ENCODE measurements around the gene GTPBP8.
"Not testable (repeated sequence)": the region's sequence is repeated elsewhere in the genome, so short reads cannot be mapped to it uniquely, and the experiment has no call there.

Gene GTPBP8

DNA sequence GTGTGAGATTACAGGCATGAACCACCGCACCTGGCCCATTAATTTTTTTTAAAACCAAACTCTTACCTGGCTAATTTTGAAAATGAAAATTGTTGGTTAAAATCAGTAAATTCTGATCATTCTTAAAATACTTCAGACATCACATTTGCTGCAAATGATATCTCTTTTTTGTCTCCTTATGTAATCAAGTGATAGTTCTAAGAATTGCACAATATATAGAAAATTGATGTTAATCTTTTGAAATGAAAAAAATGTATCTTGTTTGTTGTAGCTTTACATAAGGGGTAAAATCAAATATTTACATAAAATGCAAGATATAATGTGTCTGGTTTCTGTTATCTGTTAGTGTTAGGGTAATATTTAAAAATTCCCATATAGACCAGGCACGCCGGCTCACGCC is 5.0 kb downstream of the GTPBP8 start:
- FAIRE-seq, result no peak
- no peak for DNase-seq (ENCODE audit: insufficient read length, low spot score)

DNA sequence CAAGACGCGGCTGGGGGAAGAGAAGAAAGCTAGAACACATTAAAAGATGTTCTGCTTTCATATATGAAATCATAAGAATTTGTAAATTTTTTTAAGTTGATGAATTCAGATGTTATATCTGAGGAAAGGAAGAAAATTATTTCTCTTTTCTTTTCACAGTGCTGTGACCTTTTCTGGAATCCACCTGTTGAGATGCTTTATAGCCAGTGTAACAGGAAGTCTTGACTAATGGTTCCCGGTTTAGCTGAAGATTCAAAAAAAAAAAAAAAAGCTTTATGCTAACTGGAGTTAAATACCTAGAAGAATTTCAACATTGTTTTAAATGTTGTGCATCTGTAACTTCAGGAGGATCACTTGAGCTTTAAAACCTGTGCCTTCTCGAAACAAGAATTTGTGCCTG is 9.9 kb downstream of the GTPBP8 start:
- DNase-seq (ENCODE audit: insufficient read length, low spot score) (no peak), FAIRE-seq (peak; percentile 47)

DNA sequence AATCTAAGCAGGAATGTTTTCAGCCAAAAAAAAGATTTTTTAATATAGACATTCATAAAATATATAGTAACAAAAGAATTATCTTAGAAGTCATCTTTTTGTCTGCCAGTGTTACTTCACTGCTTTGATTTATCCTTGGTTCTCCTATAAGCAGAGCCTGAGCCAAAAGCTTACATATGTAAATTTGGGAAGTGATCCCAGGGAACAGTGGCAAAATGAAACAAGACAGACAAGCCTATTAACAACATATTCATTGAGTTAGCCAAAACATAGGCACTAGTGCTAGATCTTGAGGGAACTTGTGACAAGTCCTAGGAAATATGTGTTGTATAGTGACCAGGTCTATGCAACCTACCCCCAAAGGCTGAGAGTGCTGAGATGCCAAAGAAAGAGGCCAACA is 11.3 kb downstream of the GTPBP8 start:
- DNase-seq (ENCODE audit: insufficient read length, low spot score) (no peak), FAIRE-seq (no peak)

DNA sequence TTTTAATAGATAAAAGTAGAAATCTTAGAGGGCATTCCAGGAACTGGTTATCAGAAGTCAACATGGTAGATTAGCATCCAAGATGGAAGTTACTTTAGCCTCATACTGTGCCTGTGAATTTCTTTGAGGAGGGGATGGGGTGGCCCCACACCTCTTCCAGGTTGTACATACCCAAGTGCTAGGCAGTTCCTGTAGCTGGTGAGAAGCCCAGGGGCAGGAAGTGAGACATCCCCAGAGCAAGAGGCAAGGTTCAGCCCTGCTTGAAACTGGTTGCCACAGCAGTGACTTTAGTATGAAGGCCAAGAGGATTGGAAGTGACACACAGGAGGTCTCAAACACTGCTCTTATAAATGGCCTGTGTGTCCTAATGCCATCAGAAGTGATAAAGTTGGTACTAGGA is 11.9 kb downstream of the GTPBP8 start:
- DNase-seq (ENCODE audit: insufficient read length, low spot score), result no peak
- no peak for FAIRE-seq

DNA sequence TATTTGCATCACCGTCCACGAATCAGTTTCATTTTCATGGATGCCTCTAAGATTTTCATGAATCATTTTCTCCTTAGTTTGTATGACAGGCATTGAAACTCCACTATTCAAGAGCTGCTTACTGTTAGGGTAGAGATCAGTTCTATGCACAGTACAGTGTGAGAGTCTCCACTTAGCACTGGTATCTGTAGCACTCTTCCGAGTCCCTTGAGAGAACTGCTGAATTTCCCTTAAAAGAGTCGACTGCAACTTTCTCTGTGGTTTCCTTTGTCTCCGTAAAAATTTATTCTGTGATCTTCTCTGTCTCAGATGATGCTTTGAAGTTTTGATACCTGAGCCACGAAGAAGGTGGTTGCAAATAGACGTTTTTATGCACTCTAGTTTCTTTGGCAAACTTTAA is 14.8 kb downstream of the GTPBP8 start:
- FAIRE-seq (no peak), DNase-seq (ENCODE audit: insufficient read length, low spot score) (no peak)

DNA sequence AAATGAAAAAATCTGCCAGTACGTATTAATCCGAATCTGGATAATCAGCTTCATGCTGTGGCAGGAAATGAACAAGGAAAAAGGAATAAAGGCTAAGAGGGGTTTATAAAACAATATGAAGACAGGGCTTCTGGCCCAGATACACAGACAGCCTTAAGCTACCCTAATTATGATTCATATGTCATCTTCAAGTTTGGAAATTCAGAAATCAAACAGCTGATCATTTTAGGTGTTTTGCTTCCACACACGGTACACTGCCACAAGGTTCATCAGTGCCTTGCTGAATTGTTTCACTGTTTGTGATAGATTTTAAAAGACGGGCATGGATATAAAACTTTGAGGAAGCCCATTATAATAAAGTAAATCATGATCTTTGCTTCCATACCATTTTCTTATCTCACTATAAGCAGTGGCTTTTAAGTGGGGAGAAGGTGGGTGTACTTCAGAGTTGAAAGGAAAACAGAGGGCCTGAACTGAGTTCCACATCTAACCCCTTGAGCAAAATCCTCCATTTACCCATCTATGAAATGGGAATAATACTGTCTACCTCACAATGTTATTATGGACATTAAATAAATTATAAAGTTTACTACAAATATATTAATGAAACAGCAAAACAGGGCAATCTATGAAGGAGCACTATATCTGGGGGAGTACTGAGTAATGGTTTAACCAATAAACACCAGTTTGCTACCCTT is 15.7 kb downstream of the GTPBP8 start:
- no peak for DNase-seq (ENCODE audit: insufficient read length, low spot score)
- no peak for FAIRE-seq

DNA sequence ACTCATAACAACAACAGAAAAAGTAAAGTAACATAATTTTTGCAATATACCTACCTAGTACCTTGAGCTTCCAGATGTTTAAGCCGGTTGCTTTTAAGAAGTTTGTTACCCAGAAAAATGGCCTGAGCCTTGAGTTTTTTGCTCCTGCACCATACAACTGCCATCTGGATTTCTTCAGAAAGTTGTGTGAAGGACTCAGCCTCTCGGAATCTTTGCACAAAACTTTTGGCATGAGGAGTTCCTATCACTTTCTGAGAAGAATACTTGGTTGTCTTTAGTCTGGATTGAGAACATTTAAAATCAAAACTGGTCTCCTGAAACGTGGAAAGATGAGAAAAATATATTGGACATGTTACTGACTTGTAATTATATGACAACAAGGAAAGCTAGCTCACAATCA is 17.3 kb downstream of the GTPBP8 start:
- no peak for DNase-seq (ENCODE audit: insufficient read length, low spot score)
- no peak for FAIRE-seq

DNA sequence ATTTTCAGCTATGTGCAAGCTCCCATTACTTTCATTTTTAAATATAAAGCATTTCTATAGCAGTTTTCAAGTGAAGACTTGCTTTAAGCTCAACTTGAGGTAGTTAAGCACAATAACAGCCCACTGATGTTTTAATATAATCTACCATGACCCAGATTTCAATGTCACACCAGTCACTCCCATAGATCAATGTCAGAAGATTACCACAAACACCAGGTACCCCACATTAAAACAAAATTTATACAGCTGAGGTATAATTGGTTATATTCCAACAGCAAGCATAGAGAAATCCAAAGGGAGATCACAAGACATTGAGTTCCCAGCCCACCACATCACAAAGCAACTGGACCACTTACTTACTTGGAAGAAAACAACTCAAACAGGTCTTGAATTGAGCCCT is 22.8 kb downstream of the GTPBP8 start:
- FAIRE-seq, result no peak

DNA sequence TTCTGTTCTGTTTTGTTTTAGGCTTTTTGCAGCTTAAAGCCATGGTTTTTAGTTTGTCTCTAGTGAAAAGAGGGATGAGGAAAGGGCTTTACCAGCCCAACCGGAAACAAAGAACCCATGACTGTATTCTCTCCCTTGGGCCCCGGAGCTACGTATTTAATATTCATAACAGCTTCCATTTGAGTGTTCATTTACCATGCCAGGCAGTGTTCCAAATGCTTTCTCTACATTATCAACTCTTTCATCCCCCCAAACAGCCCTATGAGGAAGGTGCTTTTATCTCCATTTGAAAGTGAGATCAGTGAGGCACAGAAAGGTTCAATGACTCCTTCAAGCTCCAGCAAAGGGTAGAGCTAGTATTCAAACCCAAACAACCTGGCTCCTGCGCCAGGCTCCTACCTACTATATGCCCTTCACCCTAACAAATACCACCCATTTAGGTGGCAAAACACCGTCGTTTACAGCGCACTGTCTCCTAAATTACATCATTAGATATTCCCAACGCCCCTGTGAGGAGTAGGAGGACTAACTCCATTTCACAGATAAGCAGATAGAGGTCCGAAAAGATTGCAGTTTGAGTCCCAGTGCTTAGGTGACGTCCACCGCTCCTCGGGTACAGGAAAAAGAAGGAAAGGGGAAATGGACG is 27.9 kb downstream of the GTPBP8 start:
- FAIRE-seq (peak; percentile 78), DNase-seq (ENCODE audit: insufficient read length, low spot score) (no peak)

More for the DNA sequence above, 22.8 kb downstream of the GTPBP8 start:
- DNase-seq (ENCODE audit: insufficient read length, low spot score), result no peak

DNA sequence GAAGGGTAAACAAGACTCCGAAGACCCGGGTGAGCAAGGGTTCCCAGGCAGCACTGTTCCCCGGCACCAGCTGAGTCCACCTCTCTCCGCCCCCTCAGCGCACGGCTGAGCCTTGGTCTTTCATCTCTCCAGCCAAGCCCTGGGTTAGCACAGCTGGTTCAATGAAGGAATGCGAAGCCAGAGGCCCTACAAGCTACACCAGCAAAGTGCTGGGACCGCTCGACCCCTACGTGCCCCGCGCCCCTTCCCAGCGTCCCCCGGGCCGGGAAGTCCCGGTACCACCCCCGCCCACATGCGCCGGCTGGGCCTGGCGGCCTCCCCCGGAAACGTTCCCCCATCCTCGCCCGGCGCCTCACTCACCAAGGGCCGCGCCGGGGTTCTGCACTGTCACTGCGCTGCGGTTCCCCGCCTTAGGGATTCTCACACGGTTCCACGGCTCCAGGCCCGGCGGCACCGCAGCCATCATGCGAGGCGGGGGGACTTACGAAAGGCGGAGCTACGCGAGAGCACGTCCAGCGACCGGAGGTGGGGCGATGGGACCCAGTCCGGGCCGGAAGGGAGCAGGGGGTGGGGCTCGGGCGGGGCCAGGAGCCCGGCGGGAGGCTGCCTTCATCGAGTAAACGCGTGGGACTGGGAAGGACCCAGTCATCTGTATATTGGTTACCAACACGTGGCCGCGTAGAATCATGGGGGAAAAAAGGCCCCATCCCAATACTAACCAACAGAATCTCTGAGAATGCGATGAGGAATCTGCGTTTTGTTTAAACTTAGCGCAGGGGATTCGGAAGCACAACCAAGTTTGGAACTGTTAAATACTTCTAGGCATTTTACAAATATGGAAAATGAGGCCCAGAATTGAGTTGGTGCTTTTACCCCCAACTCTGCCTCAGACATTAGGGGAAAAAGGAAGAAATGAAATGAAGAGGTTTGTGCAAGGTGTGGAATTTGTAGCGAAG is 28.7 kb downstream of the GTPBP8 start:
- peak; percentile 91 for FAIRE-seq
- DNase-seq (ENCODE audit: insufficient read length, low spot score), result peak; percentile 77

DNA sequence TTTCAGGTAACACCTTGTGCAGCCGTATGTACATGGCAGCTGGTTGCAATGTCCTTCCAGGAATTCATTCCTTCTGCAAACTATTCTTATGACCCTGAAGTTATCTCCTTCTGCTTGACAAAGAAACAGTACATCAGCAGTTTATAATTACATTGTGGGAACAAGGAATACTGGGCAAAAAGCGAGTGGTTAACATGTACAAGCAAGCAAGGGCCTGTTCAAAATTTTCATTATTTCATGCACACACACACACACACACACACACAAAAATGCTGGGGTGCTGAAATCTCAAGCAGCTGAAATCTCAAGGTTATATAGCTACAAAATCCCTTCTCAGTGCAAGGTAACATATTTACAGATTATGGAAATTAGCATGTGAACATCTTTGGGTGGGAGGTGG is 30.7 kb downstream of the GTPBP8 start:
- FAIRE-seq (no peak), DNase-seq (ENCODE audit: insufficient read length, low spot score) (no peak)

DNA sequence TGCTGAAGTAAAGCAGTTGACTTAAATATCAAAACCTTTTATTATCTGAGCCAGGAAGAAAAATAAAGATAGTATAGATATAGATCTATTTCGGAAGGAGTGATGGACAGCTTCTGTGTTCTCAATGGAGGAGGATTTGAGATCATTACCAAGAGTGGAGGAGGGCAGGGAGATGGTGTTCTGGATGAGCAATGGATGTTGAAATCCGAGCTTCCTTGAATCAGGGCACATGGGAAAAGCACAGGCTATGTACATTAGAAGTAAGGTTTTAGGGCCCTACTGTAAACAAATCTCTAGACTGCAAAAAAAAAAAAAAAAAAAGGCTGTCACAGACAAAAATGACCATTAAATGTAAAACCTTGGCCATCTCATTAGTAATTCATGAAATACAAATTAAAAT is 43.2 kb downstream of the GTPBP8 start:
- DNase-seq (ENCODE audit: insufficient read length, low spot score) (no peak), FAIRE-seq (no peak)

DNA sequence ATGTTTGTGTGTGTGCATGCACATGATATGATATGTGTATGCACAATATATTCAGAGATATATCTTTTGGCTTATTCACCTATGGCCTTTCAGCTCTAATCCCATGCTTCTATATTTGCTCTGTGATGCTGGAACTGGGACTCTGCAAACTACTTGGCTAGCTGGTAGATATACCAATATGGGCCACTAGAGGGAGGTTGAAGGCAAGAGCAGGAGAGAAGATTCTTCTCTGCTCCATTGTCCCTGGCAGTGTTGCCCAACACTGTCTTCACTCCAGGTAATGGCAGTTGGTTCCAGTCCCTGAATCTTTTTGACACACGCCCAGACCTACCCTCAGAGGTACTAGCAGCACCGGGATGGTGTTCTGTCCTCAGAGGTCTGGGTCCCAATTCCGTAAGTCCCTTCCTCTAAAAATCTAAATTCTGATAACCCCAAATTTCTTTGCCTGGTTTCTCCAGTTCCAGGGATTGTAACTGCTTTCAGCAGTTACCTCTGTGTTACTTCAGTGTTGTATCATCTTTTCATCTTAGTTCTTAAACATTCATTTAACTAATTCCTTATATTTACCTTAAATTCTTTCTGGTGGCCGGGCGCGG is 44.7 kb downstream of the GTPBP8 start:
- DNase-seq (ENCODE audit: insufficient read length, low spot score), result peak; percentile 50
- FAIRE-seq, result peak; percentile 89

DNA sequence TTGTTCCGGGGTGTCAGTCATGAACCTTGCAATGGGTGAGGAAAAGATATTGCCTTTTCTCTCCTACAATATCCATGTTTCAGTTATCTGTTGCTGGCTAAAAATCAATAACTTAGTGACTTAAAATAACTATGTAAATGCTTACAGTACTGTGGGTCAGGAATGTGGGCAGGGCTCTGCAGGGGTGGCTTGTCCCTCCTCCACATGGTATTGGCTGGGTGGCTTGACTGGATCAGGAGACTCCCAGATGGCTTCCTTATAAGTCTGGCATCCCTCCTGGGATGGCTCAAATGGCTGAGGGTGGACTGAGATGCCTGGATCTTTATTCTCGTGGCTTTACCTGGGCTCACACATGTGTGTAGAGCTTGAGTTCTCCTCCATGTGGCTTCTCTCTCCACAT is 47.5 kb downstream of the GTPBP8 start:
- no peak for FAIRE-seq
- DNase-seq (ENCODE audit: insufficient read length, low spot score), result no peak

DNA sequence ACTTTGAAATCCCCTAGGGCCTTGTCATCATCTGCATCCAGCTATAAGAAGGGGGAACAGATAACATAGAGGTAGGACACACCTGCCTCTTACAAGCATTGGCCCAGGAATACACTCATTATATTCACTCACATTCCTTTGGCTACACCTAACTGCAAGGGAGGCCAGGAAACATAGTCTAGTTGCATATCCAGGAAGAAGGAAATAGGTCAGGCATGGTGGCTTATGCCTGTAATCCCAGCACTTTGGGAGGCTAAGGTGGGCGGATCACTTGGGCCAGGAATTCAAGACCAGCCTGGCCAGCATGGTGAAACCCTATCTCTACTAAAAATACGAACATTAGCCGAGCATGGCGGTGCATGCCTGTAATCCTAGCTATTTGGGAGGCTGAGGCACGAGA is 48.8 kb downstream of the GTPBP8 start:
- FAIRE-seq, result no peak

DNA sequence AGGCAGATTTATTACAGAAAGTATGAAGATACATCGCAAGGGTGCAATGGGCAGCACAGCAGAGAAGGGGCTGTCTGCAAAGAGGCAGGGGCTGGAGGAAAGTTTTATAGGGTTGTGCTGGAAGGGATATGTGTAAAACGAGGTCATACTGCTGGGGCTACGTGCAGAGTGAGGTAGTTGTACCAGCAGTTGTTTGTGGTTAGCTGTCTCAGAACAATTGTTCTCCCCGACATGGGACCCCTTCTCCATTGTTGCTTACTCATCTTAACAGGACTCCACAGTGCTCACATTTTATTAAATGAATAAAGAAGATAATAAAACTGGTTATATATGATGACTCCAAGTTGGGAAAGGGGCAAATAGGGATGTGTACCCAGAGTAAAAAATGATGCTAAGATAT is 49.4 kb downstream of the GTPBP8 start:
- no peak for DNase-seq (ENCODE audit: insufficient read length, low spot score)

More for the DNA sequence above, 48.8 kb downstream of the GTPBP8 start:
- DNase-seq (ENCODE audit: insufficient read length, low spot score), result no peak

DNA sequence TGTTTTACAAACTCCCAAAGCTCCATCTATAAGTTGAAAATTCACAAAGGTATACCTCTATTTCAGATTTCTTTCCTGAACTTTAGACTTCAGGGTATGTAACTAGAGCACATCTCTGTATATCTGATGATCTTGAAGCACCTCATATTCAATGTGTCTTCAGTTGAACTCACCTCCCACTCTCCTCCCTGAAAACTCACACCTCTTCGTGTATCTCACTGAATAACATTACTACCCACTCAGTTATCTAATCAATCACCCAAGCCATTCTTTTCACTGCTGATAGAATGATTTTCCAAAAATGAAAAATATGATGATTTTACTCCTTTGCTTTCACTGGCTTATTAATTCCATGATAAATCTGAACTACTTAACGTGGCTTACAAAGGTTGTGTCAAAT is 52.9 kb downstream of the GTPBP8 start:
- no peak for DNase-seq (ENCODE audit: insufficient read length, low spot score)
- FAIRE-seq, result no peak

More for the DNA sequence above, 49.4 kb downstream of the GTPBP8 start:
- no peak for FAIRE-seq

DNA sequence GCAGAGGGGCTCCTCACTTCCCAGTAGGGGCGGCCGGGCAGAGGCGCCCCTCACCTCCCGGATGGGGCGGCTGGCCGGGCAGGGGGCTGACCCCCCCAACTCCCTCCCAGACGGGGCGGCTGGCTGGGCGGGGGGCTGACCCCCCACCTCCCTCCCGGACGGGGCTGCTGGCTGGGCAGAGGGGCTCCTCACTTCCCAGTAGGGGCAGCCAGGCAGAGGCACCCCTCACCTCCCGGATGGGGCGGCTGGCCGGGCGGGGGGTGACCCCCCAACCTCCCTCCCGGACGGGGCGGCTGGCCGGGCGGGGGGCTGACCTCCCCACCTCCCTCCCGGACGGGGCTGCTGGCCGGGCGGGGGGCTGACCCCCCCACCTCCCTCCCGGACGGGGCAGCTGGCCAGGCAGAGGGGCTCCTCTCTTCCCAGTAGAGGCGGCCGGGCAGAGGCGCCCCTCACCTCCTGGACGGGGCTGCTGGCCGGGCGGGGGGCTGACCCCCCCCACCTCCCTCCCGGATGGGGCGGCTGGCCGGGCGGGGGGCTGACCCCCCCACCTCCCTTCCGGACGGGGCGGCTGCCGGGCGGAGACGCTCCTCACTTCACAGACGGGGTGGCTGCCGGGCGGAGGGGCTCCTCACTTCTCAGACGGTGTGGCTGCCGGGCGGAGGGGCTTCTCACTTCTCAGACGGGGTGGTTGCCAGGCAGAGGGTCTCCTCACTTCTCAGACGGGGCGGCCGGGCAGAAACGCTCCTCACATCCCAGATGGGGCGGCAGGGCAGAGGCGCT is 55.6 kb downstream of the GTPBP8 start:
- FAIRE-seq; DNase-seq (ENCODE audit: insufficient read length, low spot score): not testable (repeated sequence)

DNA sequence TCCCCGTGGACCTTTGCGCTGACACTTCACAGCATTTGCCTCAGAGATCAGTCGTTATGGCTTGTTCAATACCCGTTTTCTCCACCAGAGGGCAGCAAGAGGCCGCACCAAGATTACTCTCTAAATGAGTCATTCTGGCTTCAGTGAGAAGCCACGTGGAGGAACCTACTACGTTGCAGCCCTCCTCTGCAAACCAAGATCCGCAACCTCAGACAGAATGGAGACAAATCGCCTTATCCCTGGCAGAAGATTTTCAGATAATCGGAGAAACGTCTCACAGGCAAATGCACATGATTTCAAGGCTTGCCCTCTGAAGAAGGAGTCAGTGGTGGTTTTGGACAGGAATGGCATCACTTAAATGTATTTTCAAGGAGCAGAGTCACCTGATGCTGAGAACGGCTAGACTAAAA is 60.5 kb downstream of the GTPBP8 start:
- peak; percentile 82 for DNase-seq (ENCODE audit: insufficient read length, low spot score)
- peak; percentile 94 for FAIRE-seq

All from GM19239 (cell line).